ENCODE data around the gene HSH2D. TPM values are rescaled to one million over a fixed set of nuclear protein-coding genes. Genes with fewer than 3 reads are reported as not detected.

The HSH2D gene
- total RNA-seq, 8 experiments from 2014 or later, result 0.14 to 1.1 (median 0.36) TPM; not detected in 3

GRCh38 chr19:16190736-16191135, 47.3 kb downstream of the HSH2D start:
- WGBS, 10 experiments, result 79 to 100% (median 96%) methylated on average over 1 to 6 of the region's 10 CpGs; no CpG with 5 or more reads in 2 of the 10 experiments
- in situ Hi-C loops (cut with MboI; ENCODE audit: low pct_unique_long_range_greater_than_20kb in 2 of 9, low sequenced_read_pairs in 9 of 9, unreplicated experiment in 9 of 9), result loop anchor here in 6 of 9 experiments (25.0 kb wide), 4 partner anchors 153 to 778 kb away; partner anchors contain the start of genes AKAP8L (in 1 of the 6), CYP4F3 (in 1 of the 6) and CYP4F8 (in 1 of the 6)
- Histone ChIP-seq H3K4me1 (replicated peaks in 1 of 2) (peaks cover 6 to 7% of the 10 kb centered on the region in 2 donors), H3K27ac (no peak overlapping the region), H3K4me3 (no peak overlapping the region)
- ATAC-seq (replicated peaks in 6 of 8), result no peak

- WGBS, 10 experiments, result 70 to 100% (median 90%) methylated on average over 1 to 12 of the region's 16 CpGs; no CpG with 5 or more reads in 2 of the 10 experiments
- peaks cover 2 to 3% of the 10 kb centered on the region in 2 donors for H3K4me1 ChIP-seq (replicated peaks in 1 of 2)
- peak in 4 of 8 experiments; percentile 23 to 45 (median 34) for ATAC-seq (replicated peaks in 6 of 8)
- H3K4me3 ChIP-seq, result no peak overlapping the region
- H3K27ac ChIP-seq, result no peak overlapping the region
- in situ Hi-C loops (cut with MboI; ENCODE audit: low pct_unique_long_range_greater_than_20kb in 2 of 9, low sequenced_read_pairs in 9 of 9, unreplicated experiment in 9 of 9), result loop anchor here in 6 of 9 experiments (25.0 kb wide), 4 partner anchors 154 to 779 kb away; partner anchors contain the start of genes AKAP8L (in 1 of the 6), CYP4F3 (in 1 of the 6) and CYP4F8 (in 1 of the 6)
Measured at GRCh38 chr19:16191216-16191908, 47.9 kb downstream of the HSH2D start.

DNA sequence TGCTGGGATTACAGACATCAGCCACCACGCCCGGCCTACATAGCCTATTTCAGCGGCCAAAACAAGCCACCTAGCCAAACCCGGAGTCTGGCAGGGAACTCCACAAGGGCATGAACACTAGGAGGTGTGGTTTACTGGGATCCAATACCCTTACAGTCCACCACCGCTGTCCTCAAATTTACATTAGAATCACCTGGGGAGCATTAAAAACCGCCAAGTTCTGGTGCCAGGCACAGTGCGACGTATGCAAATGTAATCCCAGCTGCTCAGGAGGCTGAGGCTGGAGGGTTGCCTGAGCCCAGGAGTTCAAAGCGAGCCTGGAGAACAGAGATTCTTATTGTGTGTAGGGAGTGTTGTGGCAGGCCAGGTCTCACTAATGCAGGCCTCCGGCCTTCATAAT, 50.0 kb downstream of the HSH2D start:
- peak in 2 of 8 experiments; percentile 4 to 6 for ATAC-seq (replicated peaks in 6 of 8)
- 31 to 100% (median 84%) methylated on average over 1 to 7 of the region's 10 CpGs; no CpG with 5 or more reads in 3 of the 10 experiments for WGBS, 10 experiments
- Histone ChIP-seq H3K4me3 (no peak overlapping the region), H3K27ac (no peak overlapping the region), H3K4me1 (replicated peaks in 1 of 2) (peaks cover 8% of the 10 kb centered on the region in 2 donors)
- in situ Hi-C loops (cut with MboI; ENCODE audit: low pct_unique_long_range_greater_than_20kb in 2 of 9, low sequenced_read_pairs in 9 of 9, unreplicated experiment in 9 of 9), result loop anchor here in 6 of 9 experiments (25.0 kb wide), 4 partner anchors 156 to 781 kb away; partner anchors contain the start of genes AKAP8L (in 1 of the 6), CYP4F3 (in 1 of the 6) and CYP4F8 (in 1 of the 6)

- Histone ChIP-seq H3K4me3 (peak overlapping the region; percentile 57 to 99 (median 81)), H3K27ac (peak overlapping the region; percentile 49 to 89), H3K4me1 (replicated peaks in 1 of 2) (peaks cover 13 to 14% of the 10 kb centered on the region in 2 donors)
- in situ Hi-C loops (cut with MboI; ENCODE audit: low pct_unique_long_range_greater_than_20kb in 2 of 9, low sequenced_read_pairs in 9 of 9, unreplicated experiment in 9 of 9), result loop anchor here in 6 of 9 experiments (25.0 kb wide), 4 partner anchors 160 to 785 kb away; partner anchors contain the start of genes AKAP8L (in 1 of the 6), CYP4F3 (in 1 of the 6) and CYP4F8 (in 1 of the 6)
- no peak for ATAC-seq (replicated peaks in 6 of 8)
- WGBS, 10 experiments, result 0 to 86% (median 22%) methylated on average over 1 to 2 of the region's 2 CpGs
Measured at GRCh38 chr19:16197188-16197621, 53.7 kb downstream of the HSH2D start.

- 0 to 2% (median 0%) methylated on average over 2 to 9 of the region's 65 CpGs; no CpG with 5 or more reads in 5 of the 10 experiments for WGBS, 10 experiments
- in situ Hi-C loops (cut with MboI; ENCODE audit: low pct_unique_long_range_greater_than_20kb in 2 of 9, low sequenced_read_pairs in 9 of 9, unreplicated experiment in 9 of 9), result loop anchor here in 6 of 9 experiments (25.0 kb wide), 4 partner anchors 160 to 785 kb away; partner anchors contain the start of genes AKAP8L (in 1 of the 6), CYP4F3 (in 1 of the 6) and CYP4F8 (in 1 of the 6)
- peak; percentile 83 to 94 (median 90) for ATAC-seq (replicated peaks in 6 of 8)
- Histone ChIP-seq H3K4me1 (replicated peaks in 1 of 2) (peaks cover 13 to 14% of the 10 kb centered on the region in 2 donors), H3K4me3 (peak within 1 kb of the TSS; percentile 57 to 99 (median 81)), H3K27ac (peak within 1 kb of the TSS; percentile 88 to 89)
Measured at GRCh38 chr19:16197622-16198369, 54.3 kb downstream of the HSH2D start, which contains the start of gene AP1M1. Gene AP1M1 (plus strand): TSS chr19:16197911. CDS start chr19:16198027, 116 bp downstream.

DNA sequence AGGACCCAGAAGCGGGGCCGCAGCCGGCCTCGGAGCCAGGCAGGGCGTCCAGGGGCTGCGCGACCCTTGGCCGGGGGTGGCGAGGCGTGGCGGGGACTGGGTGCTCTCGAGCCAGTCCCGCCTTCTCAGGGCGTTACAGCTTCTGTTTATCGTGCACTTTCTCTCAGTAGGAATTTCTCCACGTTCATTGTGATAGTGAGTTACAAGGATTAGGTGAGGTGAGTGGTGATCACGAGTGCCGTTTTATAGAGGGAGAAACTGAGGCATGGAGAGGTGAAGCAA, 54.8 kb downstream of the HSH2D start:
- ATAC-seq (replicated peaks in 6 of 8), result peak in 3 of 8 experiments; percentile 2 to 10 (median 4)

DNA sequence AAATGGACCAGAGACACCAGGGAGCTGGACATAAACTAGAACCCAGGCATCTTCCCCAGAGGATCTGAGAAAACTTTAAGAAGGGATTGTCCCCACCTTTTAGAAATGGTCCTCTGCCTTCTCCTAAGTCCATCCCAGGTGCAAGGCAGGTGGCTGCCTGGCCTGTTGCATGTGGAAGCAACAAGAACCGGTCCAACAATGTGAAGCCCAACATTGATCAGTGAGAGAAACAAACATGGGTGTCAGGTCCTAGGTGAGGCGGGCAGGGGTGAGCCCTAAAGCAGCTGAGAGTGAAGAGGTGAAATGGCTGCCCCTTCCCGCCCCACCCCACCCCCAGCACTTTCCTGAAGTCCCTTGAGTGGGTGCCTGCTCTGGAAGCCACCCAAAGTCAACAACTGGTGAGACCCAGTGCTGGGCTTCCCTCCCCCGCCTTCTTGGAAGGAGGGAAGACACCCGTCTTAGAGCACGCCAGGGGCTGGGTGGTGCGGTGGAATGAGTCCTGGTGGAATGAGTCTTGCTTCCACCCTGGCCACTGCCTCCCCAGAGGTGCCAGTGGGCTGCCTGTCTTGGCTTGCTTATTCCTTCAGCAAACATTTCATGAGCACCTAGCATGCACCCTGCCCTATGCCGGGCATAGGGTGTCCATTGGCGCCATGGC, 55.9 kb downstream of the HSH2D start:
- ATAC-seq (replicated peaks in 6 of 8), result no peak
- WGBS, 10 experiments, result 96 to 100% (median 100%) methylated on average over 1 to 3 of the region's 9 CpGs; no CpG with 5 or more reads in 7 of the 10 experiments
- in situ Hi-C loops (cut with MboI; ENCODE audit: low pct_unique_long_range_greater_than_20kb in 2 of 9, low sequenced_read_pairs in 9 of 9, unreplicated experiment in 9 of 9), result loop anchor here in 6 of 9 experiments (25.0 kb wide), 4 partner anchors 162 to 787 kb away; partner anchors contain the start of genes AKAP8L (in 1 of the 6), CYP4F3 (in 1 of the 6) and CYP4F8 (in 1 of the 6)
- H3K27ac ChIP-seq, result no peak overlapping the region
- no peak overlapping the region for H3K4me3 ChIP-seq
- H3K4me1 ChIP-seq (replicated peaks in 1 of 2), result peaks cover 13 to 14% of the 10 kb centered on the region in 2 donors

More for the DNA sequence above, 54.8 kb downstream of the HSH2D start:
- peaks cover 13 to 14% of the 10 kb centered on the region in 2 donors for H3K4me1 ChIP-seq (replicated peaks in 1 of 2)
- H3K27ac ChIP-seq, result peak overlapping the region; percentile 88 to 89
- 0% methylated on average over 1 to 8 of the region's 18 CpGs; no CpG with 5 or more reads in 7 of the 10 experiments for WGBS, 10 experiments
- in situ Hi-C loops (cut with MboI; ENCODE audit: low pct_unique_long_range_greater_than_20kb in 2 of 9, low sequenced_read_pairs in 9 of 9, unreplicated experiment in 9 of 9), result loop anchor here in 6 of 9 experiments (25.0 kb wide), 4 partner anchors 161 to 786 kb away; partner anchors contain the start of genes AKAP8L (in 1 of the 6), CYP4F3 (in 1 of the 6) and CYP4F8 (in 1 of the 6)
- peak overlapping the region; percentile 57 to 99 (median 81) for H3K4me3 ChIP-seq

- ATAC-seq (replicated peaks in 6 of 8), result no peak
- peaks cover 13 to 14% of the 10 kb centered on the region in 2 donors for H3K4me1 ChIP-seq (replicated peaks in 1 of 2)
- WGBS, 10 experiments, result 64 to 100% (median 90%) methylated on average over 1 to 18 of the region's 20 CpGs; no CpG with 5 or more reads in 1 of the 10 experiments
- no peak overlapping the region for H3K4me3 ChIP-seq
- no peak overlapping the region for H3K27ac ChIP-seq
- in situ Hi-C loops (cut with MboI; ENCODE audit: low pct_unique_long_range_greater_than_20kb in 2 of 9, low sequenced_read_pairs in 9 of 9, unreplicated experiment in 9 of 9), result no loop called here
Measured at GRCh38 chr19:16200038-16201010, 56.8 kb downstream of the HSH2D start.

- Histone ChIP-seq H3K4me1 (replicated peaks in 1 of 2) (peaks cover 13 to 14% of the 10 kb centered on the region in 2 donors), H3K27ac (no peak overlapping the region), H3K4me3 (no peak overlapping the region)
- no peak for ATAC-seq (replicated peaks in 6 of 8)
- WGBS, 10 experiments, result 68 to 100% (median 92%) methylated on average over 1 to 4 of the region's 4 CpGs; no CpG with 5 or more reads in 3 of the 10 experiments
- in situ Hi-C loops (cut with MboI; ENCODE audit: low pct_unique_long_range_greater_than_20kb in 2 of 9, low sequenced_read_pairs in 9 of 9, unreplicated experiment in 9 of 9), result no loop called here
Measured at GRCh38 chr19:16201011-16201391, 57.5 kb downstream of the HSH2D start.

DNA sequence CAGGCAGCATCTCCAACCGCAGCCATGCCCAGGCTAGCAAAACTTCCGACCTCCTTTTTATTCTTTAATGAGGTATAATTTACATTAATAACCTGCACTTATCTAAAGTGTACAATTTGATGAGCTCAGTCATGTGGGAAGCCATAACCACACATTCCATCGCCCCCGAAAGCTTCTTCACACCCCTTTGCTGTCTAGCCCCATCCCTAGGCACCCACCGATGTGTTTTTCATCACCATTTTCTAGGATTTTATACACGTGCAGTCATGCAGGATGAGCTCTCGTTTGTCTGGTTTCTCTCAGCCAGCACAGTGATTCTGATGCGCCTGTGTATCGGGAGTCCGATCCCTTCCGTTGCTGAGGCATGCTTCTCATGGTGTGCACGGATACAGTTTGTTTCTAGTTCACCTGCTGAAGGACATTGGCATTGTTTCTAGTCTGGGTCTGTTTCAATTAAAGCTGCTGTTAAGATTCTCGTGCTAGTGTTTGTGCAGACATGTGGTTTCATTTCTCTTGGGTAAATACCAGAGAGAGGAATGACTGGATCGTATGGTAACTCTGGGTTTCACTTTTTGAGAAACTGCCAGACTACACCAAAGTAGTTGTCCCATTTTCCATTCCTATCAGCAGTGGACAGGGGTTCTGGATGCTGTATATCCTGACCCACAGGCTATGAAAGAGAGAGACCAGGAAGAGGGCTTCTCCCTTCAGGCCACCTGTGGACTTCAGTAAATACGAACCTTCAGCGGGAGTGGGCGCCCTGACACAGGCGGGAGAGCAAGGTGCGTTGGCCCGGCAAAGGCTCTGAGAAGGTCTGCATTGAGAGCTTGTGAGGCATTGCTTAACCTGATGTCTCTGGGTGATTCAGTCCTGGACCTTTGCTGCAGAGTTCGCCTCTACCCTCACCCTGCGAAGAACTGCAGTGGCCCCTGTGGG, 59.1 kb downstream of the HSH2D start:
- no peak for ATAC-seq (replicated peaks in 6 of 8)
- whole genome bisulfite sequencing, 10 experiments, result 62 to 100% (median 89%) methylated on average over 1 to 9 of the region's 22 CpGs; no CpG with 5 or more reads in 1 of the 10 experiments
- Histone ChIP-seq H3K4me1 (replicated peaks in 1 of 2) (peaks cover 6% of the 10 kb centered on the region in 2 donors), H3K4me3 (no peak overlapping the region), H3K27ac (no peak overlapping the region)
- in situ Hi-C loops (cut with MboI; ENCODE audit: low pct_unique_long_range_greater_than_20kb in 2 of 9, low sequenced_read_pairs in 9 of 9, unreplicated experiment in 9 of 9), result no loop called here

All from motor neuron (in vitro differentiated cells).